Panc1 (cell line): ENCODE results near the gene ALG5.

ENCODE experiments used
- CTCF ChIP-seq: fragments of 450-650 bp; IDR thresholded peaks from 2 replicates; pipeline ENCODE4 v1.5.1; 2017; ENCODE audit warnings: mild to moderate bottlenecking
- POLR2AphosphoS5 ChIP-seq: IDR thresholded peaks from 2 replicates; pipeline ENCODE4 v1.6.1; 2012; ENCODE audit warnings: mild to moderate bottlenecking, low read depth, low read length, moderate library complexity
- REST ChIP-seq, 2 experiments: IDR thresholded peaks; 2 replicates each; pipeline ENCODE4 v1.6.1; 2011 to 2012; ENCODE audit warnings: low read depth in 2 of 2, control low read depth in 1 of 2, low read length in 1 of 2, mild to moderate bottlenecking in 1 of 2, moderate library complexity in 1 of 2; ENCODE audit not compliant: insufficient read depth in 1 of 2

GRCh38 chr13:37039896-37040295 lies 40.8 kb upstream of the ALG5 start:
- no peak for TF ChIP-seq POLR2AphosphoS5
- no peak for TF ChIP-seq CTCF
- TF ChIP-seq REST (IDR thresholded peaks at IDR 0.05; ENCODE audit: insufficient read depth in 1 of 2, low read depth in 2 of 2, low read length in 1 of 2): no peak
